Subcutaneous preadipocyte (primary cell): ENCODE data around the gene OAS1. TPM values are rescaled to one million over a fixed set of nuclear protein-coding genes. Genes with fewer than 3 reads are reported as not detected.

ENCODE experiments used
- total RNA-seq: library from RNA; depleted of rRNA; stranded (reverse); fragments of >200 nt; gene quantifications from 2 replicates; pipeline ENCODE4 v1.2.3, GENCODE V29; 2012

Gene OAS1
- total RNA-seq = 2.5 and 4.4 TPM in 2 replicates

GRCh38 chr12:112906712-112907414 is at the start of gene OAS1:
Gene OAS1, plus strand, starts transcription at chr12:112906962. Its CDS starts 78 bp downstream, at chr12:112907040.

GRCh38 chr12:112937741-112938719 is 31.3 kb downstream of the OAS1 start, which contains the start of gene OAS3:
Gene OAS3, plus strand, starts transcription at chr12:112938474. Its CDS starts 57 bp downstream, at chr12:112938531.

Other genes starting within 250 kb of the OAS1 start
- not detected in 2 replicates for gene RPH3A, start 115.2 kb upstream of the OAS1 start, total RNA-seq
- 7.0 and 15.4 TPM in 2 replicates for gene OAS3, start 31.5 kb downstream of the OAS1 start, total RNA-seq
- gene OAS2, start 71.6 kb downstream of the OAS1 start, total RNA-seq = 6.2 and 7.0 TPM in 2 replicates
- 0.20 and 0.73 TPM in 2 replicates for gene DTX1, start 149.8 kb downstream of the OAS1 start, total RNA-seq
- not detected in 2 replicates for gene RASAL1, start 228.8 kb downstream of the OAS1 start, total RNA-seq
- gene CFAP73, start 242.8 kb downstream of the OAS1 start, total RNA-seq = not detected in 2 replicates